Measurements from ENCODE around the gene DSTN. TPM values are rescaled to one million over a fixed set of nuclear protein-coding genes. Genes with fewer than 3 reads are reported as not detected.

Gene DSTN
- polyA plus RNA-seq, 1 donor = 304 TPM

GRCh38 chr20:17637985-17638640 is 68.2 kb downstream of the DSTN start:
- no peaks in the 10 kb centered on the region for H3K27me3 ChIP-seq (ENCODE audit: control insufficient read depth, insufficient read depth, low read length)
- peaks cover 4% of the 10 kb centered on the region for H3K4me1 ChIP-seq (ENCODE audit: control insufficient read depth, insufficient read depth, low read length)
- no CpG with 5 or more reads among the region's 13 CpGs for WGBS (ENCODE audit: insufficient coverage, low lambda C conversion rate)
- no peak for DNase-seq
- no peak overlapping the region for H3K4me3 ChIP-seq (ENCODE audit: low read length)
- H3K9me3 ChIP-seq (ENCODE audit: control insufficient read depth, low read depth, low read length) = no peaks in the 10 kb centered on the region
- H3K36me3 ChIP-seq (ENCODE audit: control insufficient read depth, insufficient read depth, low read length) = peaks cover 98% of the 10 kb centered on the region
- H3K27ac ChIP-seq (ENCODE audit: low read length) = no peak overlapping the region

- Histone ChIP-seq H3K27me3 (ENCODE audit: control insufficient read depth, insufficient read depth, low read length) (no peaks in the 10 kb centered on the region), H3K27ac (ENCODE audit: low read length) (no peak overlapping the region), H3K36me3 (ENCODE audit: control insufficient read depth, insufficient read depth, low read length) (peaks cover 93% of the 10 kb centered on the region), H3K4me3 (ENCODE audit: low read length) (no peak overlapping the region), H3K9me3 (ENCODE audit: control insufficient read depth, low read depth, low read length) (no peaks in the 10 kb centered on the region), H3K4me1 (ENCODE audit: control insufficient read depth, insufficient read depth, low read length) (peaks cover 4% of the 10 kb centered on the region)
- no peak for DNase-seq
- no CpG with 5 or more reads among the region's 6 CpGs for WGBS (ENCODE audit: insufficient coverage, low lambda C conversion rate)
These were observed 69.0 kb downstream of the DSTN start for GRCh38 chr20:17638835-17639407.

GRCh38 chr20:17640146-17640874 is 70.4 kb downstream of the DSTN start:
- Histone ChIP-seq H3K9me3 (ENCODE audit: control insufficient read depth, low read depth, low read length) (no peaks in the 10 kb centered on the region), H3K27me3 (ENCODE audit: control insufficient read depth, insufficient read depth, low read length) (no peaks in the 10 kb centered on the region), H3K4me1 (ENCODE audit: control insufficient read depth, insufficient read depth, low read length) (peaks cover 14% of the 10 kb centered on the region), H3K36me3 (ENCODE audit: control insufficient read depth, insufficient read depth, low read length) (peaks cover 85% of the 10 kb centered on the region), H3K4me3 (ENCODE audit: low read length) (no peak overlapping the region), H3K27ac (ENCODE audit: low read length) (no peak overlapping the region)
- DNase-seq = no peak
- no CpG with 5 or more reads among the region's 12 CpGs for WGBS (ENCODE audit: insufficient coverage, low lambda C conversion rate)

- H3K27me3 ChIP-seq (ENCODE audit: control insufficient read depth, insufficient read depth, low read length) = no peaks in the 10 kb centered on the region
- peaks cover 79% of the 10 kb centered on the region for H3K36me3 ChIP-seq (ENCODE audit: control insufficient read depth, insufficient read depth, low read length)
- H3K27ac ChIP-seq (ENCODE audit: low read length) = no peak overlapping the region
- peaks cover 19% of the 10 kb centered on the region for H3K4me1 ChIP-seq (ENCODE audit: control insufficient read depth, insufficient read depth, low read length)
- H3K4me3 ChIP-seq (ENCODE audit: low read length) = no peak overlapping the region
- no peaks in the 10 kb centered on the region for H3K9me3 ChIP-seq (ENCODE audit: control insufficient read depth, low read depth, low read length)
- DNase-seq = no peak
- WGBS (ENCODE audit: insufficient coverage, low lambda C conversion rate) = no CpG with 5 or more reads among the region's 14 CpGs
These were observed 71.1 kb downstream of the DSTN start for GRCh38 chr20:17640875-17641378.

GRCh38 chr20:17641520-17641964 is 71.7 kb downstream of the DSTN start:
- WGBS (ENCODE audit: insufficient coverage, low lambda C conversion rate) = no CpG with 5 or more reads among the region's 18 CpGs
- no peak overlapping the region for H3K27ac ChIP-seq (ENCODE audit: low read length)
- DNase-seq = no peak
- H3K36me3 ChIP-seq (ENCODE audit: control insufficient read depth, insufficient read depth, low read length) = peaks cover 77% of the 10 kb centered on the region
- no peaks in the 10 kb centered on the region for H3K9me3 ChIP-seq (ENCODE audit: control insufficient read depth, low read depth, low read length)
- H3K4me3 ChIP-seq (ENCODE audit: low read length) = no peak overlapping the region
- H3K27me3 ChIP-seq (ENCODE audit: control insufficient read depth, insufficient read depth, low read length) = no peaks in the 10 kb centered on the region
- H3K4me1 ChIP-seq (ENCODE audit: control insufficient read depth, insufficient read depth, low read length) = peaks cover 20% of the 10 kb centered on the region

GRCh38 chr20:17641993-17642392 is 72.1 kb downstream of the DSTN start:
- peaks cover 73% of the 10 kb centered on the region for H3K36me3 ChIP-seq (ENCODE audit: control insufficient read depth, insufficient read depth, low read length)
- WGBS (ENCODE audit: insufficient coverage, low lambda C conversion rate) = no CpG with 5 or more reads among the region's 11 CpGs
- H3K9me3 ChIP-seq (ENCODE audit: control insufficient read depth, low read depth, low read length) = no peaks in the 10 kb centered on the region
- peaks cover 23% of the 10 kb centered on the region for H3K4me1 ChIP-seq (ENCODE audit: control insufficient read depth, insufficient read depth, low read length)
- H3K27ac ChIP-seq (ENCODE audit: low read length) = no peak overlapping the region
- no peak overlapping the region for H3K4me3 ChIP-seq (ENCODE audit: low read length)
- no peak for DNase-seq
- H3K27me3 ChIP-seq (ENCODE audit: control insufficient read depth, insufficient read depth, low read length) = no peaks in the 10 kb centered on the region

GRCh38 chr20:17642404-17643269 is 72.8 kb downstream of the DSTN start:
- H3K9me3 ChIP-seq (ENCODE audit: control insufficient read depth, low read depth, low read length) = no peaks in the 10 kb centered on the region
- H3K36me3 ChIP-seq (ENCODE audit: control insufficient read depth, insufficient read depth, low read length) = peaks cover 72% of the 10 kb centered on the region
- H3K4me3 ChIP-seq (ENCODE audit: low read length) = no peak overlapping the region
- no peak for DNase-seq
- H3K4me1 ChIP-seq (ENCODE audit: control insufficient read depth, insufficient read depth, low read length) = peaks cover 29% of the 10 kb centered on the region
- WGBS (ENCODE audit: insufficient coverage, low lambda C conversion rate) = no CpG with 5 or more reads among the region's 19 CpGs
- no peaks in the 10 kb centered on the region for H3K27me3 ChIP-seq (ENCODE audit: control insufficient read depth, insufficient read depth, low read length)
- no peak overlapping the region for H3K27ac ChIP-seq (ENCODE audit: low read length)

- WGBS (ENCODE audit: insufficient coverage, low lambda C conversion rate) = no CpG with 5 or more reads among the region's 10 CpGs
- Histone ChIP-seq H3K4me3 (ENCODE audit: low read length) (no peak overlapping the region), H3K9me3 (ENCODE audit: control insufficient read depth, low read depth, low read length) (no peaks in the 10 kb centered on the region), H3K4me1 (ENCODE audit: control insufficient read depth, insufficient read depth, low read length) (peaks cover 38% of the 10 kb centered on the region), H3K36me3 (ENCODE audit: control insufficient read depth, insufficient read depth, low read length) (peaks cover 69% of the 10 kb centered on the region), H3K27me3 (ENCODE audit: control insufficient read depth, insufficient read depth, low read length) (no peaks in the 10 kb centered on the region), H3K27ac (ENCODE audit: low read length) (no peak overlapping the region)
- no peak for DNase-seq
These were observed 73.8 kb downstream of the DSTN start for GRCh38 chr20:17643531-17644188.

- H3K27me3 ChIP-seq (ENCODE audit: control insufficient read depth, insufficient read depth, low read length) = no peaks in the 10 kb centered on the region
- H3K9me3 ChIP-seq (ENCODE audit: control insufficient read depth, low read depth, low read length) = no peaks in the 10 kb centered on the region
- no peak overlapping the region for H3K4me3 ChIP-seq (ENCODE audit: low read length)
- H3K4me1 ChIP-seq (ENCODE audit: control insufficient read depth, insufficient read depth, low read length) = peaks cover 42% of the 10 kb centered on the region
- peaks cover 61% of the 10 kb centered on the region for H3K36me3 ChIP-seq (ENCODE audit: control insufficient read depth, insufficient read depth, low read length)
- no peak overlapping the region for H3K27ac ChIP-seq (ENCODE audit: low read length)
- WGBS (ENCODE audit: insufficient coverage, low lambda C conversion rate) = 43% methylated on average over 3 of the region's 13 CpGs
- peak; percentile 39 to 58 for DNase-seq
These were observed 74.6 kb downstream of the DSTN start for GRCh38 chr20:17644451-17644850.
